ENCODE data around the gene CRYGD. TPM values are rescaled to one million over a fixed set of nuclear protein-coding genes. Genes with fewer than 3 reads are reported as not detected.
"Not testable (repeated sequence)": the region's sequence is repeated elsewhere in the genome, so short reads cannot be mapped to it uniquely, and the experiment has no call there.

CRYGD gene
- not detected in 2 replicates for total RNA-seq (2014; rRNA removed; shearing (Covaris generic))

GRCh38 chr2:208124013-208124715, at the start of gene CRYGD:
TSS of gene CRYGD (minus strand) at chr2:208124524. CDS start at chr2:208124473, 51 bp downstream.
- DNase-seq (ENCODE audit: low spot score): not testable (repeated sequence)

GRCh38 chr2:208172125-208172524, 47.8 kb upstream of the CRYGD start:
- DNase-seq (ENCODE audit: low spot score): no peak

GRCh38 chr2:208164951-208165755, 40.8 kb upstream of the CRYGD start:
- DNase-seq (ENCODE audit: low spot score): no peak

GRCh38 chr2:208163489-208163888, 39.2 kb upstream of the CRYGD start, which contains the start of gene CRYGA:
TSS of gene CRYGA (minus strand) at chr2:208163589. CDS start at chr2:208163556, 33 bp downstream.
- no peak for DNase-seq (ENCODE audit: low spot score)

- no peak for DNase-seq (ENCODE audit: low spot score)
Observed at GRCh38 chr2:208156439-208156838, 32.1 kb upstream of the CRYGD start.

GRCh38 chr2:208153156-208153555, 28.8 kb upstream of the CRYGD start:
- DNase-seq (ENCODE audit: low spot score): no peak

GRCh38 chr2:208150956-208151355, 26.6 kb upstream of the CRYGD start:
- no peak for DNase-seq (ENCODE audit: low spot score)

- no peak for DNase-seq (ENCODE audit: low spot score)
Observed at GRCh38 chr2:208150094-208150493, 25.8 kb upstream of the CRYGD start.

- DNase-seq (ENCODE audit: low spot score): no peak
Observed at GRCh38 chr2:208148803-208149202, 24.5 kb upstream of the CRYGD start.

- DNase-seq (ENCODE audit: low spot score): no peak
Observed at GRCh38 chr2:208147759-208148158, 23.4 kb upstream of the CRYGD start.

GRCh38 chr2:208147008-208147407, 22.7 kb upstream of the CRYGD start:
- DNase-seq (ENCODE audit: low spot score): no peak

- no peak for DNase-seq (ENCODE audit: low spot score)
Observed at GRCh38 chr2:208146006-208146405, 21.7 kb upstream of the CRYGD start, which contains the start of gene CRYGB. TSS of gene CRYGB (minus strand) at chr2:208146158. CDS start at chr2:208146120, 38 bp downstream.

- no peak for DNase-seq (ENCODE audit: low spot score)
Observed at GRCh38 chr2:208142925-208143799, 18.8 kb upstream of the CRYGD start.

- no peak for DNase-seq (ENCODE audit: low spot score)
Observed at GRCh38 chr2:208142240-208142924, 18.1 kb upstream of the CRYGD start.

- DNase-seq (ENCODE audit: low spot score): no peak
Observed at GRCh38 chr2:208139447-208139846, 15.1 kb upstream of the CRYGD start.

- not testable (repeated sequence) for DNase-seq (ENCODE audit: low spot score)
Observed at GRCh38 chr2:208138334-208138733, 14.0 kb upstream of the CRYGD start.

GRCh38 chr2:208136716-208137094, 12.4 kb upstream of the CRYGD start:
- no peak for DNase-seq (ENCODE audit: low spot score)

GRCh38 chr2:208135794-208136715, 11.7 kb upstream of the CRYGD start:
- no peak for DNase-seq (ENCODE audit: low spot score)

- DNase-seq (ENCODE audit: low spot score): no peak
Observed at GRCh38 chr2:208134928-208135586, 10.7 kb upstream of the CRYGD start.

GRCh38 chr2:208130712-208131110, 6.4 kb upstream of the CRYGD start:
- DNase-seq (ENCODE audit: low spot score): no peak

All from A172 (cell line).